Measurements from ENCODE around the gene RGL4. TPM values are rescaled to one million over a fixed set of nuclear protein-coding genes. Genes with fewer than 3 reads are reported as not detected.
A peak's percentile ranks its signal among the peaks of the same experiment; 100 is the strongest.
"Not testable (repeated sequence)": the region's sequence is repeated elsewhere in the genome, so short reads cannot be mapped to it uniquely, and the experiment has no call there.

Gene RGL4
- total and polyA plus RNA-seq, 8 donors: 0.65 to 5.9 (median 2.9) TPM; not detected in 4

DNA sequence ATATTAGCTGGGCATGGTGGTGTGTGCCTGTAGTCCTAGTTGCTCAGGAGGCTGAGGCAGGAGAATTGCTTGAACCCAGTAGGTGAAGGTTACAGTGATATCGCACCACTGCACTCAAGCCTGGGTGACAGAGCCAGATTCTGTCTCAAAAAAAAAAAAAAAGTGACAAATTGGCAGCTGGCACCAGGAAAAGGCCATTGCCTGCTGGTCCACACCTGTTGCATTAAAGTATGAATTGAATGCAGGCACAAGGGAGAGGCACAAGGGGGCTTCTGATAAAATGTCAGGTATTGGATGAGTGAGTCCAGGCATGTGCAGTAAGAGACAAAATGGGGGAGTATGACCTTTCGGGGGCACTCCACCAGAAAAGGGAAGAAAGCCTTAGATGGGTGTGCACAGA is 31.9 kb downstream of the RGL4 start:
- Histone ChIP-seq H3K36me3 (no peaks in the 10 kb centered on the region), H3K27ac (no peak overlapping the region), H3K4me3 (no peak overlapping the region)

DNA sequence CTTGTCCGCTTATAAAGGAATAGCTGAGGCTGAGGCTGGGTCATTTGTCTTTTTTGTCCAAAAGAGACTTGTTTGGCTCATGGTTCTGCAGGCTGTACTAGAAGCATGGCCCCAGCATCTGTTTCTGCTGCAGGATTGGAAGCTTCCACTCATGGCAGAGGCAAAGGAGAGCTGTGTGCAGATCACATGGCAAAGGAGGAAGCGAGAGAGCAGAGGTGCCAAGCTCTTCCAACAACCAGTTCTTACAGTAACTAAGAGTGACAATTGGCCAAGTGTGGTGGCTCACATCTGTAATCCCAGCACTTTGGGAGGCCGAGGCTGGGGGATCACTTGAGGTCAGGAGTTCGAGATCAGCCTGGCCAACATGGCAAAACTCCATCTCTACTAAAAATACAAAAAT is 37.3 kb downstream of the RGL4 start:
- H3K9me3 ChIP-seq; H3K4me3 ChIP-seq; DNase-seq; H3K27ac ChIP-seq; intact Hi-C loops (cut with DNase I; ENCODE audit: low total_unique reads); H3K4me1 ChIP-seq; H3K36me3 ChIP-seq; H3K27me3 ChIP-seq: not testable (repeated sequence)
- 76 to 92% (median 82%) methylated on average over 4 of the region's 4 CpGs for WGBS, 5 donors

More for the DNA sequence above, 31.9 kb downstream of the RGL4 start:
- Histone ChIP-seq H3K4me1 (no peaks in the 10 kb centered on the region), H3K9me3 (no peaks in the 10 kb centered on the region), H3K27me3 (no peaks in the 10 kb centered on the region)
- intact Hi-C loops (cut with DNase I; ENCODE audit: low total_unique reads): no loop called here
- 56 to 71% (median 60%) methylated on average over 2 of the region's 2 CpGs for WGBS, 5 donors
- TF ChIP-seq POLR2A (IDR thresholded peaks at IDR 0.05) (no peak), EP300 (IDR thresholded peaks at IDR 0.05) (no peak), CTCF (IDR thresholded peaks at IDR 0.05) (no peak), POLR2AphosphoS5 (IDR thresholded peaks at IDR 0.05) (no peak)
- DNase-seq: no peak

GRCh38 chr22:23737696-23738095 is 46.9 kb downstream of the RGL4 start:
- Histone ChIP-seq H3K4me3 (no peak overlapping the region), H3K27me3 (no peaks in the 10 kb centered on the region), H3K4me1 (peaks cover 0 to 9% (median 0%) of the 10 kb centered on the region in 4 donors), H3K36me3 (peaks cover 0 to 18% (median 16%) of the 10 kb centered on the region in 4 donors), H3K9me3 (no peaks in the 10 kb centered on the region), H3K27ac (no peak overlapping the region)
- no peak for DNase-seq
- intact Hi-C loops (cut with DNase I; ENCODE audit: low total_unique reads): no loop called here
- TF ChIP-seq EP300 (IDR thresholded peaks at IDR 0.05): no peak
- no peak for TF ChIP-seq POLR2A (IDR thresholded peaks at IDR 0.05)
- TF ChIP-seq CTCF (IDR thresholded peaks at IDR 0.05): no peak
- TF ChIP-seq POLR2AphosphoS5 (IDR thresholded peaks at IDR 0.05): no peak

- H3K36me3 ChIP-seq: peaks cover 13 to 49% (median 44%) of the 10 kb centered on the region in 4 donors
- 74 to 93% (median 82%) methylated on average over 5 to 7 of the region's 7 CpGs for WGBS, 5 donors
- DNase-seq: no peak
- no peaks in the 10 kb centered on the region for H3K9me3 ChIP-seq
- no peak overlapping the region for H3K4me3 ChIP-seq
- H3K27me3 ChIP-seq: no peaks in the 10 kb centered on the region
- TF ChIP-seq POLR2A (IDR thresholded peaks at IDR 0.05) (no peak), CTCF (IDR thresholded peaks at IDR 0.05) (no peak), EP300 (IDR thresholded peaks at IDR 0.05) (no peak), POLR2AphosphoS5 (IDR thresholded peaks at IDR 0.05) (no peak)
- peak overlapping the region in 1 of 5 donors; percentile 17 for H3K27ac ChIP-seq
- intact Hi-C loops (cut with DNase I; ENCODE audit: low total_unique reads): no loop called here
- peaks cover 0 to 17% (median 2%) of the 10 kb centered on the region in 4 donors for H3K4me1 ChIP-seq
These were observed 51.9 kb downstream of the RGL4 start for GRCh38 chr22:23742505-23743264.

DNA sequence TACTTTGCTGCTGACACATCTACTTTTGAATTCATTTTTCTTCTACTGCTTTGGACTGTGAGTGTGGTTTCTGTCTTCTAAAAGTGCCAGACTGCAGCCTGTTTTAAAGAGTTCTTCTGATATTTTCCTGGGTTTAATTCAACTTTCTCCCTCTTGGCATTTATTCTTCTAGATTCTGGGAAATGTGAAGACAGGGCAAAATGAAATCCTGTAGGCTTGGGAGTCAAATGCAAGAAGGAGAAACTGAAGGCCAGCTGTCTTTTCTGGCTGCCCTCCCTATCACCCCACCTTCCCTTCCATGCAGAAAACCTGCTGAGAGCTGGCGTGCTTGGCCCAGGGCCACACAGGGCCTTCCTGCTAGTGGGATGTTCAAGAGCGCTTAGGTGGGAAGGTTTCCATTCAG is 52.5 kb downstream of the RGL4 start:
- TF ChIP-seq POLR2AphosphoS5 (IDR thresholded peaks at IDR 0.05) (no peak), POLR2A (IDR thresholded peaks at IDR 0.05) (no peak), EP300 (IDR thresholded peaks at IDR 0.05) (no peak), CTCF (IDR thresholded peaks at IDR 0.05) (no peak)
- no peaks in the 10 kb centered on the region for H3K9me3 ChIP-seq
- no peaks in the 10 kb centered on the region for H3K27me3 ChIP-seq
- H3K4me1 ChIP-seq: peaks cover 0 to 17% (median 2%) of the 10 kb centered on the region in 4 donors
- peaks cover 13 to 49% (median 44%) of the 10 kb centered on the region in 4 donors for H3K36me3 ChIP-seq
- intact Hi-C loops (cut with DNase I; ENCODE audit: low total_unique reads): no loop called here
- 61 to 92% (median 90%) methylated on average over 2 of the region's 2 CpGs for WGBS, 5 donors
- no peak overlapping the region for H3K4me3 ChIP-seq
- H3K27ac ChIP-seq: peak overlapping the region in 1 of 5 donors; percentile 17
- peak in 1 of 2 donors; percentile 70 for DNase-seq

Measured in stomach (tissue), 9 donors.